Measurements from ENCODE around the gene YIPF1.

YIPF1 gene

DNA sequence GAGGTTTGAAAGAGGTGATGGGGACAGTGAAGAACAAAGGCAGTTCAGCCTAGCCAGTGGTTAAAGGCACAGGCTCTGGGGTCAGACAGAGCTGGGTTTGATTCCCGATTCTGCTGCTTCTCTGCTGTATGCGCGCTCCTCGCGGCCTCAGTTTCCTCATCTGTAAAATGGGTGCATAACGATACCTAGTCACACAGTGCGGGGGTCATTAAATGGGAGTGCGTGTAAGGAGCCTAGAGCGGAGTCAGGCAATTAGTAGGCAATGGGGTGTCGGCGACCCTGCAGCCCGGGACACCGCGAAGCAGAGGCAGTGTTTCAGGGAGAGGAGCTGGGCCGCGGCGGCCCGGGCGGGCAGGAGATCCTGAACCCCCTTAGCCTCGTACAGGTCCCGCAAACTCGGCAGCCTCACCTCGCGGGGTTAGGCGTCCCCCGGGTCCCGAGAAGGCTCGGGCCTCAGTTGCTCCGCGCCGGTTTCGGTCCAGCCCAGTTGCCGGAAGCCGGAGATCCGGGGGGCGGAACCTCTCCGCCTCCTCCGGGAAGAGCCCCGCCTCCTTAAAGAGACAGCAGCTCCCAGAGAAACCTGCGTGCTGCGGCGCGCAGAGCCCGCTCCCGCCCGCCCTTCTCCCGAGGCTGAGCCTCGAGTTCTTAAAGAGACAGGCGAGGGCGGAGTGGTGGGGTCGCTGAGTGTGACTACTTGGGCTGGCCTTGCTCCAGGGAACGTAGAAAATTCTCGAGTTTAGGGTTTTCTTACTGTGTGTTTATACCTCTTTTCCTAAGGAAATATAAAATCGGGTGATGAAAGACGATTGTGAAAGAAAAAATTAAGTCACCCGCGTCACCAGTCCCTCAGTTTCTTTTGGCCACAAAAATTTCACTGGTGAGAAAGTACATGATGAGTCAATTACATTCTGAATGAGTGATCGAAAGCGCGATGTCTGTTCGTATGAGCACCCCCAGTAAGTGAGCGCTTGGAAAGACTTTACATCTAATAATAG, at the start of gene YIPF1:
TSS of gene YIPF1 (minus strand) at position 494 of the 995 bp plus-strand sequence. CDS start 860 bp downstream, outside the sequence.
- peak; percentile 77 for DNase-seq

DNA sequence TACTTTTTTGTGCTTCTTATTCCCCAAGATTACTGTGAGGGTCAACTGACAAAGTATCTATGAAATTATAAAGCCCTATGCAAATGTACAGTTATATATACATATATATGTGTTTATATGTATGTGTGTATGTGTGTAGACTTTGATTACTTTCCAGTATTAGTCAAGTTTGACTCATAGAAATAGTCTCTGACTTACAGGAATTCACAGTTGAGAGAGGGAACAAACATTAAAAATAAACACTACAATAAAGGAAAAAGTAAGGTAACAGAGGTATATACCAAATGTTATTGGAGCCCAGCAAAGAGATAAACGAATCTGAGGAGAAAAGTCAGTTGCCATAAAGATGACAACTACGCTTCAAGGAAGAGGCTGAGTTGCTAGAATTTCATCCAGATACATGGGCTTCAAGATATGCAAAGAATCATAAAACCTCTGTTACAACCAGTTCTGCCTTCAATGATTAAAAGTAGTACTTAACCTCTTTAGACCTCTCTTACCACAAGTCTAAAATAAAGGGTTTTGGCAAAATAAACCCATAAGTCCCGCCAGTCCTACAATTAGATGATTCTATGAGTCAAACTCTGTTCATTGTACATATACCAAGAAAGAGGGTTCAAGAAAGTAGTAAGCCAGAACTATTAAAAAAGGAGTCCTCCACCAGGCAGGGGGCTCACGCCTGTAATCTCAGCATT, 48.7 kb upstream of the YIPF1 start:
- DNase-seq = no peak

DNA sequence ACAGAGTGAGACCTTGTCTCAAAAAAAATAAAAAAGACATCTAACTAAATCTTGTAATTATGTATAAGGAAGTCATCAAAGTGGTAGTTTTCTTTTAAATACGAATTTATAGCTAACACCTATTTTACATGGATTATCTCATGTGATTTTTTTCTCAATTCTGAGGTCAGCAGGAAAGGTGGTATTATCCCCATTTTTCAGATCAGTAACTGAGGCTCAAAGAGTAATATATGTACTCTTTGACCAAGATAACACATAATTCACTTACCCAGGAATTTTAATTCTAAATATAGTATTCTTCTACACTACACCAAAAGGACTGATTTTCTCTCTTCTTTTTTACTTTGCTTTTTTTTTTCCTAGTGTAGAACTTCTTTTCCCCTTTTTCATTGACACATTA, 46.8 kb upstream of the YIPF1 start:
- DNase-seq = no peak

DNA sequence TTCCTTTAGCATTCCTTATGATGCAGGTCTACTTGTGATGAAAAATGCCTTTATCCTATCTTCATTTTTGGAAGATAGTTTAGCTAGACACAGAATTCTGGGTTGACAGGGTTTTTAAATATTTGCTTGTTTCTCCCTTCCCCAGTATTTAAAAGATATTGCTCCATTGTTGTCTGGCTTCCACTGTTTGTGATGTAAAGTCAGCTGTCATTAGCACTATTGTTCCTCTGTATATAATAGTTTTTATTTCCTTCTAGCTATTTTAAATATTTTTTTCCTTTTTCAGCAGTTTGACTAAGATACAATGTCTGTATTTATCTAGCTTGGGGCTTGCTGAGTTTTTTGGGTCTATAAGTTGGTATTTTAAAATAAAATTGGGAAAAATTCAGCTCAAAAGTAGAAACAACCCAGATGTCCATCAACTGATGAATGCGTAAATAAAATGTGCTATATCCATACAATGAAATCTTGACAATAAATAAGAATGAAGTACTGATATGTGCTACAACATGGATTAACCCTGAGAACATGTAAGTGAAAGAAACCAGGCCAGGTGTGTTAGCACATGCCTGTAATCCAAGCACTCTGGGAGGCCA, 44.7 kb upstream of the YIPF1 start:
- no peak for DNase-seq

DNA sequence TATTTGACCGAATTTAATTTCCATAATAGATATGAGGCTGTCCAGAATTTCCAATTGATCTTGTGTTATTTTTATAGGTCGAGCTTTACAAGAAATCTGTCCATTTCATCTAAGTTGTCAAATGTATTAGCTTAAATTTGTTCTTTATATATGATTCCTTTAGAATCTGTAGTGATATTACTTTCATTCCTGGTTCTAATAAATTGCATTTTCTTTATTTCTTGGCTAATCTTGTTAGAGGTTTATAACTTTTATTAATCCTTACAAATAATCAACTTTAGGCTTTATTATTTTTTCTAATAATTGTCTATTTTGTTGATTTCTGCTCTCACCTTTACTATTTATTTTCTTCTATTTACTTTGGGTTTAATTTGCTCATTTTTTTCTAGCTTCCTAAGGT, 41.9 kb upstream of the YIPF1 start:
- no peak for DNase-seq

GRCh38 chr1:53930932-53931331, 41.3 kb upstream of the YIPF1 start:
- DNase-seq = no peak

- no peak for DNase-seq
Observed at GRCh38 chr1:53929246-53929960, 39.8 kb upstream of the YIPF1 start.

GRCh38 chr1:53927376-53927881, 37.8 kb upstream of the YIPF1 start:
- no peak for DNase-seq

- DNase-seq = no peak
Observed at GRCh38 chr1:53919675-53920066, 30.1 kb upstream of the YIPF1 start.

- DNase-seq = no peak
Observed at GRCh38 chr1:53918343-53918742, 28.7 kb upstream of the YIPF1 start.

DNA sequence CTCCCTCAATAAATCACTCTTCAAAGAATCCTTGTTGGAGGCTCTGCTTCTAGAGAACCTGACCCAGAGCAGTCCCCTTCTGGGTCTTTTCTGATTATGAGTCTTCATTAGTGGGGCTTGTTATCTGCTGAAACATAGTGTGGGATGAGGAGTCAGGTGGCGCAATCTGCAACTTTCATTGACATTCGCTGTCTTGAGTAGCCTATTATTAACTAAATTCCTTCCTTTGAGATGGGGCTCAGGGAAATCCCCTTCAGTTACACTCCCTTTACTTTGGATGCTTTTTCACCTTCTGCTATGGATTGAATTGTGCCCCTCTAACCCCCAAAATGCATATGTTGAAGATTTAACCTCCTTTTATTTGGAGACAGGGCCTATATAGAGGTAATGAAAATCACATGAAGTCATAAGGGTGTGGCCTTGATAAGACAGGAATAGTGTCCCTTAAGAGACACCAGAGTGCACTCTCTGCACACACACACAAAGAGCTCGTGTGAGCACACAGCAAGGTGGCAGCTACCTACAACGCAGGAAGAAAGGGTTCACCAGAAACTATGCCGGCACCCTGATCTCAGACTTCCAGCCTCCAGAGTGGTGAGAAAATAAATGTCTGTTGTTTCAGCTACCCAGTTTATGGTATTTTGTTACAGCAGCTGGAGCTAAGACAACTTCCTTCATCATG, 23.9 kb upstream of the YIPF1 start:
- DNase-seq = no peak

GRCh38 chr1:53911442-53911841, 21.8 kb upstream of the YIPF1 start:
- no peak for DNase-seq

- no peak for DNase-seq
Observed at GRCh38 chr1:53909946-53910345, 20.3 kb upstream of the YIPF1 start.

GRCh38 chr1:53906121-53906520, 16.5 kb upstream of the YIPF1 start:
- DNase-seq = no peak

- no peak for DNase-seq
Observed at GRCh38 chr1:53905509-53905908, 15.9 kb upstream of the YIPF1 start.

GRCh38 chr1:53902235-53903138, 12.9 kb upstream of the YIPF1 start:
- no peak for DNase-seq

GRCh38 chr1:53899708-53900107, 10.1 kb upstream of the YIPF1 start:
- no peak for DNase-seq

- no peak for DNase-seq
Observed at GRCh38 chr1:53899206-53899628, 9.6 kb upstream of the YIPF1 start.

DNA sequence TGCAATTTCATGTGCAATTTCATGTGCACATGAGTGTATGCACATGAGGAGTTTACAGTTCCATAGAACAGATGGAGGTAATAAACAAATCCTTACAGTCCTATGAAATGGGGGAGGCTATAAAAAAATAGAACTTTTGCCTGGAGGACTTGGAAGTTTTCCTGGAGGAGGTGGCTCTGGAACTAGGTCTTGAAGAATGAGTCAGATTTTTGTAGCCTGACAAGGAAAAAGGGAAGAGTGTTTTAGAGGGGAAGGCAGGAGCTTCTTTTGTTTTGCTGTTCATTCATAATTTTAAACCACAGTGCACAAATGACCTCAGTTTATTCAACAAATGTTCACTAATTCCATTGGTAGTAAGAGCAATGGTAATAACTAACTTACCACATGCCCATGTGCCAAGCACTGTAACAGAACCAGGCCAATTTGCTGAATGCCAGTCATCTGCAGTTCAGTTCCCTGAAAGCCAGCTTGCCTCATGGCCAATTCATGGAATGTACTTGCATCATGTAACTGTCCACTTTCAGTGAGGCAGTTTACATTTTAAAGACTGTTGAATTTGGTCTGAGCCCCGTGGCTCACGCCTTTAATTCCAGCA, 7.1 kb upstream of the YIPF1 start:
- no peak for DNase-seq

DNA sequence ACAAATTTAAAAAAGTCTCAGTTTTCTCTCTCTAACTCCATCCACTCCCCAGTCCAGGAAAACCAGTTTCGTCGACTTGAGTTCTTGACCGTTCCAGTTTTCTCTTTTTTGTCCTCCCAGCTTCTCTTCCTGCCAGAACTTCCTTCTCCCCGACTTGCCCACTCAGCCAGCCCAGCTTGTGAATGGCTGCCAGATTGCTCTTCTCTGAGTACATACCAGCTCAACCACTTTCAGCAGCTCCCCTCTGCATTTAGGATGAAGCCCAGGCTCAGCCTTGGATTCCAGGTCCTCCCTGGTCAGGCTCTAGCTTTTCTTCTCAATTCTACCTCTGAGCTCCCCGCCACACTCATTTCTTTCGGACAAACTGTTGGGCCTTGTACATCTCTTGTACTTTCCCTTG, 5.8 kb upstream of the YIPF1 start:
- no peak for DNase-seq

GRCh38 chr1:53894644-53895043, 5.0 kb upstream of the YIPF1 start:
- DNase-seq = no peak

Data from NCI-H1694 (cell line).